ENCODE measurements around the gene ODAD3.
A peak's percentile ranks its signal among the peaks of the same experiment; 100 is the strongest.
"Not testable (repeated sequence)": the region's sequence is repeated elsewhere in the genome, so short reads cannot be mapped to it uniquely, and the experiment has no call there.

ODAD3 gene

GRCh38 chr19:11458912-11459311 is 24.0 kb upstream of the ODAD3 start:
- not testable (repeated sequence) for DNase-seq

DNA sequence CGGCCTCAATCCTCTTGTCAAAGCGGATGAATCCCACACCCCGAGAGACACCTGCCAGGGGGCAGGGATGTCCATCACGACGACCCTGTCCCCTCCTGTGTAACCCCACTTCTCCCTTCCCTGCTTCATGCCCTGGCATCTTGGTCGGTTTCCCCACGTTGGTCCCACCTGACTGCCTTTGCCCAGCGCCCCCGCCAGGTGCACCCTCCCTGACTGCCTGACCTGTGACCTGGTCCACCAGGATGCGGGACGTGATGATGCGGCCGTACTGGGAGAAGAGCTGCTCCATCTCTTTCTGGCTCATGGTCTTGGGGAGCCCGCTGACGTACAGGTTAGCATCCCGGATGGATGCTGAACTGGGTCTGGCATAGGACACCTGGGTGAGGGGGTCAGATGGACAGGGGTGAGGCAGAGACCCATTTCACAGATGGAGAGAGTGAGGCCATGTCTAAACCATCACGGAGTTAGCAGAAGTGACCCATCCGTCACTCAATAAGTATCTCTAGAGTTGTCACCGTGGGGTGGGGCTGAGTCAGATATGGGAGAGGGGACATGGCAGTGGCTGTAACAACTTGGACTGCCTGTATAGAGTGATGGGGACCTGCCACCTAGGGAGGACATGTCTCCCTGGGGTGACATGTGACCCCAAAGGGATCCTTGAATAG is 23.4 kb upstream of the ODAD3 start:
- no peak for DNase-seq

DNA sequence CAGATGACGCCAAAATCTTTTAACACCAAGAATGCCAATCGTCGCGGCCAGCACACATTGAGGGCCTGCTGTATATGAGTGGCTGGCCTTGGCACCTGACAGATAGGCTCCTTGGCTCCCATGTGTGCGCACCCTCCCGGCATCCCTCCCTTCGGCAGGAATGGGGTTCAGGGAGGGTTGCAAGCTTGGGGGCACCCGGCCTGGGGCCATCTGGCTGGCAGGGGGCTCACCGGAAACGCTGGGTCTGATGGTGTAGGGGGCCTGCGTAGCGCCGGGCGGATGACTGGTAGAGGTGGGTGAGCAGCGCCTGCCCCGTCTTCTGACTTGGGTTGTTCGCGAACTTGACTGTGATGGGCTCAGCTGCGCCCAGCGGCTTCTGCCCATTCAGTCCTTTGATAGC is 22.9 kb upstream of the ODAD3 start:
- DNase-seq: no peak

GRCh38 chr19:11457115-11457514 is 22.2 kb upstream of the ODAD3 start:
- DNase-seq: peak; percentile 77

- DNase-seq: no peak
These were observed 21.7 kb upstream of the ODAD3 start for GRCh38 chr19:11456659-11457058.

- not testable (repeated sequence) for DNase-seq
These were observed 20.3 kb upstream of the ODAD3 start for GRCh38 chr19:11455233-11455554.

DNA sequence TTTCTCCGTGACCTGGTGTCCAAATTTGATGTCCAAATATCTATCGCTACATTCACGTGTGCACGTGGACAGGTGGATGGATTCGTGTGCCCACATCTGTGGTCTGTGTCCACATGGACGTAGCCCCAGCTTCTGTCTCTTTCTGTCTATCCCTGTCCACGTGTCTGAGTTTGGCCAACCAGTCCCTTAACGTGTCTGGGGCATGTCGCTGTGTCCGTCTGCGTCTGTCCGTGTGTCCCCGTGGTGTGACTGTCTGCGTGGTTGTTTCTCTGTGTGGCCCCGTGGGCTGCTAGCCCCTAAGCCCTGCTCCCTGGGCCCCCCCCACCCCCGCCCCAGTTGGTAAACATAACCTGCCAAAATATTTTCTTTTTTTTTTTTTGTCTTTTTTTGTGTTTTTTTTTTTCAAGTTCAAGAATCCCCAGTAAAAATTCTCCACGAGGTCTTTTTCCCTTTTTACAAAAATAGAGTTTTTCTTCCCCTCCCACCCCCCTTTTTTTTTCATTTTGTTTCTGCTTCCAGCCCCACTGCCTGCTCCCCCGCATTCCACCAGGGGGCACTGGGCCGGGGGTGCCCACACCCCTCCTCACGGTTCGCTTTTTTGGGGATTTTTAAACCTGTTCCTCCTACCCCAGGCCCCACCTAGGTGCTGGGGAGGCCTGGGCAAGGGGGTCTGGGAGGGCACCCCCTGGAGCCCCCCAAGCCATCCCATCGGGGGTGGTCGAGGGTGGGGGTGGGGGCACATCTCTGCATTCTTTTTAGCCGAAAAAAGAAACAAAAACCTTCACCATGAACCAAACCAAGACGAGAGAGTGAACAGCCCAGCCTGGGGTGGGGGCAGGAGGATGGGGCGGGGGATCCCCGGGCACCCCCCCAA is 18.8 kb upstream of the ODAD3 start:
- DNase-seq: no peak

DNA sequence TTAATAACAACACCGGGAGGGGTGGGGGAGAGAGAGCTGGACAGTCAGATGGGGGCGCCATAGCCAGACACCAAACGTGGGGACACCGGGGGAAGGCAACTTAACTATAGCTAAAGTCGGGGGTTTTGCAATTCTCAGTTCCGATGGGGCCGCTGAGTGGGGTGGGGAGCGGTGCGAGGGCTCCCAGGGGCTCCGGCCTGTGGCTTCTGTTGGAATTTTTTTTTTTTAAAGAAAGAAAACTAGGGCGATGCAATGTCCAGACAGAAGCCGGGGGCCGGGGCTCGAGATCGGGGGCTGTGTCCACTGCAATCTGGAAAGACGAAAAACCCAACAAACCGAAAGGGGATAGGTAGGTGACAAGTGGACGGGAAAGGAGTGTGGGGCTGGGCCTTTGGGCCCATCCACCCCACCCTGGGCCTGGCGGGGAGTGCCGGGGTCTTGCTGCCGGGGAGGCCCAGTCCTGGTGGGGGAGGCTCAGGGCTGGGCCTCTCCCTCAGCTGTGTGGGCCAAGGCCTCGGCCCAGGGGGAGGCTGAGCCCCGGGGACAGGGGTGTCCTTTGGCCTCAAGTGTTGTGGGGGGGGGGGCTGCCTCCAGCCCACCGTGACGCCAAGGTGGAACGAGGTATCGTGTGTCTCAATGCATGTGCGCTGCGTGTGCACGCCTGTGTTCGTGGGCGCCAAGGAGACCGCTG is 17.8 kb upstream of the ODAD3 start:
- DNase-seq: no peak

DNA sequence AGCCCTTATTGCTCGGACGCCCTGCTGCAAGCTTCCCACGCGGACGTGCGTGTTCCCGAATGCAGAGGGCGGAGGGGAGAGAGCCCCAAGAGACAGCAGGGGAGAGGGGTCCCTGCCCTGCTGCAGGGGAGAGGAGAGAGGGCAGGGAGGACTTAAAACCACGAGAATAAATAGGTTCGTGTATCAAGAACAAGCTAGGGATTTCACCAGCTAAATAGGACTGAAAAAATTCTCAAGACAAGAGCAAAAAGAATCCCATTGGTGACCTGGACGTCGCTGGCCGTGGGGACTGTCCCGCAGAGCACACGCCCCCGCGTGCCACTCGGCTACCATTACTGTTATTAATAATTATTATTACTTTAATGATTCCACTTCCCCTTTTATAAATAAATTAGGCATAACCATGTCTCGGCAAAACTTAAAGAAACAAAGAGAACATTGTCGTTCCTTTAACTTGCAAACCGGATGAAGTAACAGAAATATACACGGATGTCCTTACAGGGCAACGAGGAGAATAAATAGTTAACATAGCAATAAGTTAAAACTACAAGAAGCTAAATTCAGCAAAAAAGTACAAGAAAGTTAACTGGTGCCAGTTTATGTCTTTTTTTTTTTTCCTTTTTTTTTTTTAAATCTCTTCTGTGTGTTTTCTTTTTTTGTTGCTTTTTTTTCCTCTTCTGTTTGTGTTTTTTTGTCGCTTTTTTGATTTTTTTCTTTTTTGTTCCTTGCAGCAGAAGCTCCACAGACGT is 17.1 kb upstream of the ODAD3 start:
- DNase-seq: no peak

DNA sequence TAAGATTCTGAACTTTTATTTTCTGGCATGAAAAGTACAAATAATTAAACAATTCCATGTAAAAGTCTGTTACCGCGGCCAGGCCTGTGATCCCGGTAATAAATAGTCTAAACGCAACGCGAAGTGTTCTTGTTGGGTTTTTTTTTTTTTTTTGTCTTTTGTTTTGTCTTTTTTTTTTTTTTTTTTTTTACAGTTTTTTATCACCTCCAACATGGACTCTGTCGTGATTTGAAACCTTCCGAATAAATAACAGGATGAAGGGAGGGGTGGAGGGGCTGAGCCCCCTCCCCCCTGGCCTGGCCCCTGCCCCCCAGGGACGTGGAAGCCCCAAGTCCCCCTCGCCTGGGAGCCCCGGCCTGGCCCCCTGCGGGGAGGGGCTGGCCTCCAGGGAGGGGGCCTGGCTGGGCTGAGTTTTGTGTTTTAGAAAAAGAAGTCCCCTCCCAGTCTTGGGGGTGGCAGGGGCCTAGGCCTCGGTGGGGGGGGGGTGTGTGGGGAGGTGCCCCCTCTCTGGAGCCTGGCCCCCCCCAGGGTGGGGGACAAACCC is 16.5 kb upstream of the ODAD3 start:
- DNase-seq: no peak

DNA sequence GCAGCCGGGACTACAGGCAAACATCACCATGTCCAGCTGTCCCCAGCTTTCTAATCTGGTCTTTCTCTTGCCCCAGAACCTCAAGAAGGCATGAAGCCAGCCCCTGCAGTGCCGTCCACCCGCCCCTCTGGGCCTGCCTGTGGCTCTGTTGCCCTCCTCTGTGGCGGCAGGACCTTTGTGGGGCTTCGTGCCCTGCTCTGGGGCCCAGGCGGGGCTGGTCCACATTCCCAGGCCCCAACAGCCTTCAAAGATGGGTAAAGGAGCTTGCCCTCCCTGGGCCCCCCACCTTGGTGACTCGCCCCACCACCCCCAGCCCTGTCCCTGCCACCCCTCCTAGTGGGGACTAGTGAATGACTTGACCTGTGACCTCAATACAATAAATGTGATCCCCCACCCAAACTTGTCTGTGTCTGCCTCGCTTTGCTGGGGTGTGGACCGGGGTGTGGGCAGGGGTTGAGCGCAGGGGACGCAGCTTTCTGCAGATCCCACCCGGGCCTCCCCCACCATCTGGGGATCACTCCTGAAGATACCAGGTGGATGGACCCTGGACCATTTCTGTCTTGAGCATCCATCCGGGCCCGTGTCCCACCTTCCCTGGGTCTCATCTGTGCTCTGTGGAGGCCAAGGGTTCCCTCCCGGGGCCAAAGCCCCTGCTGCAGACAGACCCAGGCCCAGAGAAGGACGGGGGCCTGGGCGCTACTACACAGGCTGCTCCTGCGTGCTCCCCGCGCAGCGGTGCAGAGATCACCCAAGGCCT is 15.8 kb upstream of the ODAD3 start:
- DNase-seq: no peak

DNA sequence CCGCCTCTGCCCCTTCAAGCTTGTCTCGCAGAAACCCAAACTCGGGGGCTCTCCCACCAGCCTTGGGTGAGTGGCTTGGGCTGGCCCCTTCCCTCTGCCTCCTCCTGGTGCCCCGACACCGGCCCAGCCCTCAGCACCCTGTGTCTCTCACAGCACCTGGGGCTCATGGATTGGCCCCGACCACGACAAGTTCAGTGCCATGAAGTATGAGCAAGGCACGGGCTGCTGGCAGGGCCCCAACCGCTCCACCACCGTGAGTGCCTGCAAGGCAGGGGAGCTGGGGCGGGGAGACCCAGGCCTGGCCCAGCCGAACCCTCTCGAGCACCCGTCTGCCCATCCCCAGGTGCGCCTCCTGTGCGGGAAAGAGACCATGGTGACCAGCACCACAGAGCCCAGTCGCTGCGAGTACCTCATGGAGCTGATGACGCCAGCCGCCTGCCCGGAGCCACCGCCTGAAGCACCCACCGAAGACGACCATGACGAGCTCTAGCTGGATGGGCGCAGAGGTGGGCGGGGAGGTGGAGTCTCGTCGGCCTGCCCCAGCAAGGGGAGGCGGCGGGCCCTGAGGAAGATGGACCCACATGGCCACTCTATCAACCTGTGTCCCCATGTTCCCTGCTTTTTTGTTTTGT is 14.1 kb upstream of the ODAD3 start:
- no peak for DNase-seq

GRCh38 chr19:11448410-11448809 is 13.5 kb upstream of the ODAD3 start:
- DNase-seq: no peak

DNA sequence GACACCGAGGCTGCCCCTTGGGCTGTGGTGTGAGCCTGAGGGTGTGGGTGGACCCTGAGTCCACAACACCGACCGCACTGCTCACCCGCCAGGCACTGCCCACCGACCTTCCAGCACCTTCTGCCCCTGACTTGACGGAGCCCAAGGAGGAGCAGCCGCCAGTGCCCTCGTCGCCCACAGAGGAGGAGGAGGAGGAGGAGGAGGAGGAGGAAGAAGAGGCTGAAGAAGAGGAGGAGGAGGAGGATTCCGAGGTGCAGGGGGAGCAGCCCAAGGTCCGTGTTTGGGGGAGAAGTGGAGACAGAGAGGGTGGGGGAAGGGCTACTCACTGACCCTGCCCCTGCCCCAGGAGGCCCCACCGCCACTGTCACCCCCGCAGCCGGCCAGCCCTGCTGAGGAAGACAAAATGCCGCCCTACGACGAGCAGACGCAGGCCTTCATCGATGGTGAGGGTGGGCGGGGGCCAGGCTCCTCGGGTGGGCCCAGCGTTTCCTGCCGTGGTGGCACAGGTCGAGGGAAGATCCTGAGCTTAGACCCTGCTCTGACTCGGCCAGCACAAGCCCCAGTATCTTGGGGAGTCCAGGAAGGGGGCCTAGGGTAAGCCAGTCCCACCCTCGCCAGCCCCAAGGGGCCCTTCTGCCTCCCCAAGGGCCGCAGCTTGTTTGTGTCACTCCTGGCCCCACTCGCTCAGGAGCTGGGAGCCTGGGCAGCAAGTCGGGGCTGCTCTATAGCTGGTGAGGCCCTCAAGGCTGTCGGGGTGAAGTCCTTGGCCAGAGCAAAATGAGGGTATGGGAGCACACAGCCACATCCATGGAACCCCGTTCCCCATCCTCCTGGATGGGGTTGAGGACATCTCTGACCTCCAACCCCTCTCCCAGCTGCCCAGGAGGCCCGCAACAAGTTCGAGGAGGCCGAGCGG is 12.7 kb upstream of the ODAD3 start:
- DNase-seq: no peak

GRCh38 chr19:11446652-11447301 is 11.9 kb upstream of the ODAD3 start:
- DNase-seq: peak; percentile 89

DNA sequence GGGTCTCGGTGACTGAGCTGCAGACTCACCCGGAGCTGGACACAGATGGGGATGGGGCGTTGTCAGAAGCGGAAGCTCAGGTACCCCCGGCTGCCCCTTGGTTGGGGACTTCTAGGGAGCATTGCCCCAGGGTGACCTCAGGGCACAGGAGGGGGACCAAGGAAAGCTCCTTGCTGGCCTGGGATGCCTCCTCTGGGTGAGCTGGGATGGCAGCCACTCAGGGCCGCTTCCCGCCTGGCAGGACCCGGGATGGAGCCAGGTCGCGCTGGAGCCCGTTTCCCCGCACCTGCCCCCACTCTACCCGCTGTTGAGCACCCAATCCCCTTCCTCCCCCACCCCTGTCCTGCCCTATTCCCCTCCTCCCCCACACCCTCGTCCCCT is 11.3 kb upstream of the ODAD3 start:
- no peak for DNase-seq

- no peak for DNase-seq
These were observed 10.2 kb upstream of the ODAD3 start for GRCh38 chr19:11445141-11445540.

DNA sequence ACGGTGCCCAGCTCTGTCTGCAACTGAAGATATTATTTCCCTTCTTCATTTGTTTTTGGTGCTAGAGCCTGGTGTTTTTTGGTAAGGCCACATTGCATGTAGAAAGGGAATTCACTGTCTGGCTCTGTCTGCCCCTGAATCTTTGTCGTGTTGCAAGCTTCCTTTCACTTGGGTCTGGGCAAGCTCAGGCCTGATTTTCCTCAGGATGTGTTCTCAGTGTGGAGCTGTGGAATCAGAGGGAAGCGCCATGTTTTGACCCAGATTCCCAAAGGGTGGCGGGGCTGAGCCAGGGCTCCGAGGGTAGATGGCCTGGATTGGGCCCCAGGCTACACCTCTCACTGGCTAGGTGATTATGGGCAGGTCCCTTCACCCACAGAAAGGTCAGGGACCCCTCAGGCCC is 9.1 kb upstream of the ODAD3 start:
- DNase-seq: no peak

GRCh38 chr19:11437955-11438354 is 3.0 kb upstream of the ODAD3 start:
- no peak for DNase-seq

DNA sequence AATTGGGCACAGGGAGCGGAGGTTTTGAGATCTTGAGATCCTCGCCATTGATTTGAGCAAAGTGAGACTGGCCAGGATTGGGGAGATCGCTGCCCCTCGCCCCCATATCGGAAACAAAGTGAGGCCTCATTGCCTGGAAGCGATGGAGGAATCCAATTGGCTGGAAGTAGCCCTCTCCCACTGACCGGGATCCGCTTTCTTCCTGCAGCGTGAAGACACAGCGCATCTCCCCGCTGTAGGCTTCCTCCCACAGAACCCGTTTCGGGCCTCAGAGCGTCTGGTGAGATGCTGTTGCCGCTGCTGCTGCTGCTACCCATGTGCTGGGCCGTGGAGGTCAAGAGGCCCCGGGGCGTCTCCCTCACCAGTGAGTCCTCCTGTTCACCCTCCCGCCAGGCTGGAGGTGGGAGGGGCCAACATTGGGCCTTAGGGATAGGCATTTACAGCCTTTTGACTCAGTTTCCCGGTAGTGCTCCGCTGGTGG is 952 bp upstream of the ODAD3 start:
- no peak for DNase-seq

All from midbrain (tissue), 1 donor.